Effector CD8-positive, alpha-beta T cell (primary cell): ENCODE results near the gene ANP32D.
"Not testable (repeated sequence)": the region's sequence is repeated elsewhere in the genome, so short reads cannot be mapped to it uniquely, and the experiment has no call there.

ENCODE experiments used
- DNase-seq: peaks from one replicate; lab custom pipeline; 2025; lab: John Stamatoyannopoulos, UW

The ANP32D gene

DNA sequence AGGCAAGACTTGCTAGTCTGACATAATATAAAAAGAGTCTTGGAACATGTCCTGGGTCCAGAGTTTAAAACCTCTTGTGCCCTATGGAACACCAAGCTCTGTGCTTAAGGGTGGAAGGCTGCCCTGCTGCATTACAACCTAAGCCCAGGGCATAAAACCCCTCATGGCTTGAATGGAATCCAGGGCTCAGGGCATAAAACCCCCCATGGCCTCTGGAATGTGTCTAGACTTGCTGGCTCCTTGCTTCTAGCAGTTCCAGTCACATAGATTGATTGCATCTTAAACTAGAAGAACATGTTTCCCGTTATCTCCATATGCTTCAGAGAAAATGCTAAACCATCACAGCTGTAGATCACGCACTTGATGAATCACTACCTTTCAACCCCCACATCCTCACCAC is 34.5 kb downstream of the ANP32D start:
- DNase-seq: not testable (repeated sequence)

DNA sequence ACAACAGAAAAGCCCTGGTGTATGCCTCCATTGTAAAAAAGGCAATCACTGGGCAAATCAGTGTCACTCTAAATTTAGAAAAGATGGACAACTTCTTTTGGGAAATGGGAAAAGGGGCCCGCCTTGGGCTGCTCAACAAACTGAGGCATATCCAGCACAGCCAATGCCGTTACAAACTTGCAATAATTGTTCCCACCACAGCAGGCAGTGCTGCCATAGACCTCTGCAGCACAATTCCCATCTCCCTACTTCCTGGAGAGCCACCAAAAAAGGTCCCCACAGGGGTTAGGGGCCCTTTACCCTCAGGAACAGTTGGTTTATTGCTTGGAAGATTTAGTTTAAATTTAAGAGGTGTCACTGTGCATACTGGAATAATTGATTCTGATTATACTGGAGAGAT is 36.6 kb downstream of the ANP32D start:
- DNase-seq: no peak

DNA sequence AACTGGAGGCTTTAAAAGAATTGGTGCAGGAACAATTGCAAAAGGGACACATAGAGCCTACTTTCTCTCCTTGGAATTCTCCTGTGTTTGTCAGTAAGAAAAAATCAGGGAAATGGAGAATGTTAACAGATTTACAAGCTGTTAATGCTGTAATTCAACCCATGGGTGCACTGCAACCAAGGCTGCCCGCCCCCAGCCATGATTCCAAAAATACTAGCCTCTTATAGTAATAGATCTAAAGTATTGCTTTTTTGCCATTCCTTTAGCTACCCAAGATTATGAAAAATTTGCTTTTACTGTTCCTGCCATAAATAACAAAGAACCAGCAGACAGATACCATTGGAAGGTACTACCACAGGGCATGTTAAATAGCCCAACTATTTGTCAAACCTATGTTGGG is 37.8 kb downstream of the ANP32D start:
- no peak for DNase-seq

DNA sequence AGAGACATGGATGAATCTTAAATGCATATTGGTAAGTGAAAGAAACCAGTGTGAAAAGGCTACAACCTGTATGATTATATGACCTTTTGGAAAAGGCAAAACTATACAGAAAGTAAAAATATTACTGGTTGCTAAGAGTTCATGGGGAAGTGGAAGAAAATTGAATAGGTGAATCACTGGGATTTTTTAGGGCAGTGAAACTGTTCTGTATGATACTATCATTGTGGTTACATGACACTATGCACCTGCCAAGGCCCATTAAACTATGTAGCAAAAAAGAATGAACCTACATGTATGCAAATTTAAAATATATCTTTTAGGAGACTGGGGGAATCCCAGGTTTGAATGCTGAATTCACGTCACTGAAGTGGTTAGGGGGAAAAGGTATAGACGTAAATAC is 40.5 kb downstream of the ANP32D start:
- DNase-seq: no peak

DNA sequence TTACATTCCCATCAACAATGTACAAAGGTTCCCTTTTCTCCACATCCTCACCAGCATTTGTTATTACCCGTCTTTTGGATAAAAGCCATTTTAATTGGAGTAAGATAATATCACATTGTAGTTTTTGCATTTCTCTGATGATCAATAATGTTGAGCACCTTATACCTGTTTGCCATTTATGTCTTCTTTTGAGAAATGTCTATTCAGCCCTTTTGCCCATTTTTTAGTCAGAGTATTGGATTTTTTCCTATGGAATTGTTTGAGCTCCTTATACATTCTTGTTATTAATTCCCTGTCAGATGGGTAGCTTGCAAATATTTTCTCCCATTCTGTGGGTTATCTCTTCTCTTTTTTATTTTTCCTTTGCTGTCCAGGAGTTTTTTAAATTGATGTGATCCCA is 42.4 kb downstream of the ANP32D start:
- no peak for DNase-seq

DNA sequence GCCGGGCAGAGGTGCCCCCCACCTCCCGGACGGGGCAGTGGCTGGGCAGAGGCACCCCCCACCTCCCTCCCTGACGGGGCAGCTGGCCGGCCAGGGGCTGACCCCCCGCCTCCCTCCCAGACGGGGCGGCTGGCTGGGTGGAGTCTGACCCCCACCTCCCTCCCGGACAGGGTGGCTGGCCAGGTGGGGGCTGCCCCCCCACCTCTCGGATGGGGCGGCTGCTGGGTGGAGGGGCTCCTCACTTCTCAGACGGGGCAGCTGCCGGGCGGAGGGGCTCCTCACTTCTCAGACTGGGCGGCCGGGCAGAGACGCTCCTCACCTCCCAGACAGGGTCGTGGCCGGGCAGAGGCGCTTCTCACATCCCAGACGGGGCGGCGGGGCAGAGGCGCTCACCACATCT is 48.0 kb downstream of the ANP32D start:
- DNase-seq: not testable (repeated sequence)
